HG02588 (cell line): ENCODE data around the gene IL19.

Experiments used
- ATAC-seq: cut with Tn5 transposase; IDR thresholded peaks from one replicate; pipeline ENCODE4 v1.9.1; 2021; ENCODE audit warnings: mild to moderate bottlenecking, moderate library complexity; ENCODE audit not compliant: unreplicated experiment

The IL19 gene, protein sequence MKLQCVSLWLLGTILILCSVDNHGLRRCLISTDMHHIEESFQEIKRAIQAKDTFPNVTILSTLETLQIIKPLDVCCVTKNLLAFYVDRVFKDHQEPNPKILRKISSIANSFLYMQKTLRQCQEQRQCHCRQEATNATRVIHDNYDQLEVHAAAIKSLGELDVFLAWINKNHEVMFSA

DNA sequence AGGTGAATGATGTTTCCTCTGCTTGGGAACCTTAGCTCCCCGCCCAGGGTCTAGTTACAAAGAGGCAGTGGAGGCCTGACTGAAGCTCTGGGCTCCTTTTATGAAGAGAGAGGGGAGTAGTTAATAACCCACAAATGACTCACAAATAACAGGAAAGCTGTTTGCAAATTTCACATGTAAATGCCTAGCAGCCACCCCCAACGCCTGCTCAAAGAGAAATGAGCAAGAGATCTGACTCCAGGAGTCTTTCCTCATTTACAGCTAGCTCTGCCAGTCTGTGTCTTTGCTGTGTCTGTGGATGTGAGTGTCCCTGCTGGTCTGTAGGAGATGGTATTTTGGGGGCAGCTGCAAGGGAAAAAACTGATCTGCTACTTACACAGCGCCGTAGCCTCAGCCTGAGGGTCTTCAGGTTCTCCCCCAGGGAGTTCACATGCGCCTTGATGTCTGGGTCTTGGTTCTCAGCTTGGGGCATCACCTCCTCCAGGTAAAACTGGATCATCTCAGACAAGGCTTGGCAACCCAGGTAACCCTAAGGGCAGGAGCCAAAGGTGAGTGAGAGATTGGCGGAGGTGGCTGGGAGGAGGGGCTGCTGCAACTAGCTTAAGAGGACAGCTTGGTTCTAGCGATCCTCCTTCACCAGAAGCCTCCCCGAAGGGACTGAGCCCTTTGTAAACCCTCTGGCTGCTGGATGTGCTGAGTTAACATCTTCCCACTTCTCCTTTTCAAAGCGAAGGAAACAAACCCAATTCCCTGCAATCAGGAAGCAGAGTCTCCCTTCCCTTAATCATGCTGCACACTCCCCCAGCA lies at the start of gene IL19:
IL19 (plus strand) TSS at position 243 of the 807 bp plus-strand sequence. CDS start 65,890 bp downstream, outside the sequence.
- no peak for ATAC-seq

DNA sequence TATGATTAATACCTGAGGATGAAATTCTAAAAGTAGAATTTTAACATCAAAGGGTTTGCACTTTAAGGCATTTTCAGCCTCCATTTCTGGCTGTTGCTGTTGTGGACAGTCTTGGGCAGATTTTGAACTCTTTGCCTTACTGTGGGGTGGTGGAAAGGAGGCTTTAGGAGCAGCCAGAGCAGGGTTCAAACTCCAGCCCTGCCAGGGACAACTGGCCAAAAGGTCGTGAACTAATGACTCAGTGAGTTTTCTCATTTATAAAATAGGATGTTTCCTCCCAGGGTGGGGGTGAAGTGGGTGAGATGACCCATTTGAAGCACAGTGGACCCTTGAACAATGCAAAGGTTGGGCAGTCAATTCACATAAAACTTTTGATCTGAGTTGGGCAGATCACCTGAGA lies 49.1 kb upstream of the IL19 start:
- no peak for ATAC-seq

DNA sequence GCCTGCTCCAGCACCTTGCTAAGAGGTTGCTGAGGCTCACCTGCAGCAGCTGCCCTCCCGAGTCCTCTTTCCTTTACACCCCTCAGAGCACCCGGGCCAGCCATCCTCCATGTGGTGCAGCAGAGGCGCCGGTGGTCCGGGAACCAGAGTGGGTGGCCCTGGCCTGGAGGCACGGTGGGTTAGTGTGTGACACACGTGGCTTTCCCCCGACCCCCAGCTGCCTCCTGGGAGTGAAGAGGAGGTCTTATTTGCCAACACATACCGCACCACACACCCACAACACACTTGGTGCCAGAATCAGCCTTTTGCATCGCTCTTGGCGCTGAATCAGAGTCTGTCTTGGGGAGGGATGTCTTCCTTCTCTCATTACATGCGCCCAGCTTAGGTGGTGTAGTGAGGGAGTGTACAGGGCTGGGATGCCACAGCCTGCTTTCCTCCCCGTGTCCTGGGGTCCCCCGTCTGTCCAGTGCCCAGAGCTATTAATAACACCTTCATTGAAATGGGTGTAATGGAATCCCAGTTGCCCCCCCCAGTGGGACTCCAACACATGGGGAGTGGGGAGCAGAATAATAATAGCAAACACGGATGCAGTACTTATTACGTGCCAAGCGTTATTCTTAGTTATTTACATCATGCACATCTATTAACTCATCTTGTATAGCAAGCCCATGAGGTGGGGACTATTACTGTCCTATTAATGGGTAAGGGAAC lies 47.7 kb upstream of the IL19 start:
- no peak for ATAC-seq

DNA sequence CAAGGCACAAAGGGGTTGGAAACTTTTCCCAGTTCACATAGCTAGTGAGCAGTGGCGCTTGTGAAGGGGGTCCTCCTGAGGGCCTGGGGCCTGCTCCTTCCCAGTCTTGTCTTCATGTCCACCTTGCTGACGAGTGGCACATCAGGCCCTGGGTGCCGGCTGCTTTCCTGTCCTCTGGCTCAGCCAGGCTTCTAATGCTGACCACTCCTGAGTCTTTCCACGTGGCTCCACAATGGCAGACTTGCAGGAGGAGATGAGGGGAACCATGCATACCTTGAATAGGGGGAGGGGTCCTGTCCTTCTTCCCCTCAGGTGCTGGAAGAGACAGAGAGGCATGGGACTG lies 47.1 kb upstream of the IL19 start:
- no peak for ATAC-seq

DNA sequence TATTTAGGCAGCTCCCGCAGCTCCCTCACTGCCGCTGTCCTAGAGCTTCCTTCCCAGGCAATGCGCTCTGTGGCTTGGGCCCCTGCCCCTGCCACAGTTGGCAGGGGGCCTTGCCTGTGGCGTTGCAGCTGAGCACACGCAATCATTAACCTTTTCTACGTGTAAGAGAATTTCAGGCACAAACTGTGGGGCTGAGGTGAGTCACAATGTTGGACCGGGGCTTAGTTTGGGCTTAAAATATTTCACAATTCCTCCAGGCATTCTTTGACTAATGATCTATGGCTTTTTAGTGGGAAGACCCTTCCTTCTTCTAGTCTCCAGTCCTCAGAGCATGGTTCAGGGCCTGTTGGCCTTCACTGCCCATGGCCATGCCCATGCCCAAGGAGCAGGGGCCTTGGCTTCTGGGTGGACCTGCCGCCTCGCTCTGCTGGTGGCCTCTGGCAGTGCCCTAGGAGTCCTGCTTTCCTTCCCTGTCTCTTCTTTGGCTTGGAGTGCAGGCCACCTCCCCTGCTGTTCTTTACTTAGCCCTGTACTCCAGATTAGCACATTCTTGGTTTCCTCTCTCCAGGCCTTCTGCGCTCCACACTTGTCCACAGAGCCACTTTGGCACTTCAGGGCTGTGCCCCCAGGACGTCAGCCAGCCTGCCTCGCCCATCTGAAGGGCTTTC lies 46.6 kb upstream of the IL19 start:
- ATAC-seq = no peak

DNA sequence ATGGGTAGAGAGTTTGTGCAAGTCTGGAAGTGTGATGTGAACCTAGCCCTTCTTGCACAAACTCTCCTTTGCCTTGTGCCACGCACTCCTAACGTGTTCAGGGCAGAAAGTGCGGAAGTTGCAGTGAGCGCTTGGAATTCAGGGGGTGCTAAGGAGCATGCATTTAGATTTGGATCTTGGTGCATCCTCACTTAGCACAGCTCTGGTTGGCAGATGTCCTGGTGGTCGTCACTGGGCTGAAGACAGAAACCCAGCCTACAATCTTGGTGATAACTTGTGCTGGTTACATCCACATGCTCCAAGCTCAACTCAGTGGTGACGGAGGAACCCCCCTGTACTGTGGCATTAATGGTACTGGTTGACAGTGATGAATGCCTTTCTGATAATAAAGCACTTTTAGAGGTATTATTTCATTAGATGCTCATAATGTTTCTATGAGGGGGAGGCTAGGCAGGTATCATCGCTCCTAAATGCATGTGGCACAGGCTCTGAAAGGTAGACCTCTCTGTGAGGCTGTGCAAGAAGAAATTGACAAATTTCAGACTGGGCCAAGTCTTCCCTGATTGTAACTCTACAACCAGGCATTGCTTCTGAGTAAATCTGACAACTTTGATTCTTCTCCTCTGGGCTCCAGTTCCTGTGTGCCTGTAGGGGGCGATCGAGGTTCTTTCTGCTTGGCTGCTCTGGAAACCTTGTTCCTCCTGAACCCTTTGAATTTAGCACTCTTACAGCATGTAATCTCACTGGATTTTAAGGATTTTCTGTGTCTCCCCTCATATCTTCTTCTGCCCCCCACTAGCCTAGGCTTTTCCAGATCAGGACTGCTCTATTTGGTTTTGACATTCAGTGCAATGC lies 45.2 kb upstream of the IL19 start:
- no peak for ATAC-seq

DNA sequence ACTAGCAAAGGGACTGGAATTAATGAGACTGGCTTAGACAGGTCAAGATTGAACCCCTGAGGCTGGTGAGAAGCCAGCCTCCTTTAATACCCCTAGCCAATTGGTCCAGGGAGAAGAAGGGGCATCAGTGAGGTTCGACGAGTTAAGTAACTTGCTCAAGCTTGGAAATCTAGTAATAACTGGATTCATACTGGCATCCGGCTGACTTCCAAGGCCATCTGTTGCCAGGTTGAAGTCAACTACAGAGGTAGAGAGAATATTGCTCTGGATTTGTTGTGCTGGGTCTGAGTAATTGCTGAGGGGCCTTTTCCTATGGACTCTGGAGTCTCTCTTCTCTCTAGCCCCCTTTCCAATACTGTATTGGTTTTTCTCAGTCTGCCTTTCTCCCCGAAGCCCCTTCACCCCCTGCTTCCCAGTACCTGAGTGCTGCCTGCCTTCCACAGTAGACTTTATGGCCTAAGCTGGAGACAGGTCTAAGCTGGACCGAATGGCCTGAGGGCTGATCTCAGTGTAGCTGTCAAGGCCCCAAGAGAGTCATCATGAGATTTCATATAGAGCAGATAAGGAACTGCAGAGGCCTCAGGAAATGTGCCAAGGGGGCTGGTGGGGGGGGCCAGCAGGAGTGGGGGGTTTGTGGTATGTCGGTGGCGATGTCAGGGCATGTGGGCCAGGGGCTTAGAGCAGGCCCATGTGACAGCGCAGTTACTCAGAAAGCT lies 42.4 kb upstream of the IL19 start:
- ATAC-seq = no peak

DNA sequence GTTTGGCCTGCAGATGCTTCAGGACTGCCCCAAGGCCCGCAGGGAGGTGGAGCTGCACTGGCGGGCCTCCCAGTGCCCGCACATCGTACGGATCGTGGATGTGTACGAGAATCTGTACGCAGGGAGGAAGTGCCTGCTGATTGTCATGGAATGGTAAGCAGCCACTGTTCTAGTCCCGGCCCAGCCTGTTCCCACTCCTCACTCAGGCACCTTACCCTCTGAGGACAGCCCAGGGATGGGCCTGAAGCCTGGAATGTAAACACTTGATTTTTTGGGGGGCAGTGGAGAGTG lies 41.9 kb upstream of the IL19 start:
- no peak for ATAC-seq

DNA sequence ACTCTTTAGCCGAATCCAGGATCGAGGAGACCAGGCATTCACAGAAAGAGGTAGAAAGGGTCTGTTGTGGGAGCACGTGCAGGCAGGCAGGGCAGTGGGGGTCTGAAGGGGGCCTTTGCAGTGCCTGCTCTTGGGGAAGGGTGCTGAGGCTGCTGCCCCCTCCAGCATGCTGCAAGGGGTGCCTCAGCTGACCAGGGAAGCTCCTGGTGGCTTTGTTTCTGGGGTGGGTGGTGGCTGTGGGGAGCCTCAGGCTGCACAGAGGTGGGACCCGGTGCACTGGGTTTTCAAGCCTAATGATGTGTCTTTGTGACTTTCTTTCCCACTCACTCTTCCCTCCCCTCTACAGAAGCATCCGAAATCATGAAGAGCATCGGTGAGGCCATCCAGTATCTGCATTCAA lies 41.5 kb upstream of the IL19 start:
- ATAC-seq = no peak

DNA sequence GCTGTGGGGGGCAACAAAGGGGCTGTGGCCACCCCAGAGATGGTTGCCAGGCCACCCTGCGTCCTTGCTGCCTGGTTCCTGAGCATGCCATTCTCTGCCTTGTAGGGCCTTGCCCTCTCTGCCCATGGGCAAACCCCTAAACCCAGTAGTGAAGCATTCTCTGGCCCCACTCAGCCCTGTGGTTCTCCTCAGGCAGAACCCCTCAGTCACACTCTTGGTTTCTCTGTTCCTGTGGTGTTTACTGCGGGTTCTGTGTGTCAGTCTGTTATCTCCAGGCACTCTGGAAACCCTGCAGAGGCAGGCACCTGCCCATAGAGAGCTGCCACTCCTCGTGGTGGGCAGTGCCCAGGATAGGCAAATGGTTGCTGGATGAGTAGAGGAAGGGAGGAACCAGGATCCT lies 41.1 kb upstream of the IL19 start:
- no peak for ATAC-seq

DNA sequence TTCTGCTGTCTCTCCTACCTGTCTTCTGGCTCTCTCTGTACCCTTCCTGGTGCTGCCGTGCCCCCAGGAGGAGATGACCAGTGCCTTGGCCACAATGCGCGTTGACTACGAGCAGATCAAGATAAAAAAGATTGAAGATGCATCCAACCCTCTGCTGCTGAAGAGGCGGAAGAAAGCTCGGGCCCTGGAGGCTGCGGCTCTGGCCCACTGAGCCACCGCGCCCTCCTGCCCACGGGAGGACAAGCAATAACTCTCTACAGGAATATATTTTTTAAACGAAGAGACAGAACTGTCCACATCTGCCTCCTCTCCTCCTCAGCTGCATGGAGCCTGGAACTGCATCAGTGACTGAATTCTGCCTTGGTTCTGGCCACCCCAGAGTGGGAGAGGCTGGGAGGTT lies 38.1 kb upstream of the IL19 start:
- no peak for ATAC-seq

DNA sequence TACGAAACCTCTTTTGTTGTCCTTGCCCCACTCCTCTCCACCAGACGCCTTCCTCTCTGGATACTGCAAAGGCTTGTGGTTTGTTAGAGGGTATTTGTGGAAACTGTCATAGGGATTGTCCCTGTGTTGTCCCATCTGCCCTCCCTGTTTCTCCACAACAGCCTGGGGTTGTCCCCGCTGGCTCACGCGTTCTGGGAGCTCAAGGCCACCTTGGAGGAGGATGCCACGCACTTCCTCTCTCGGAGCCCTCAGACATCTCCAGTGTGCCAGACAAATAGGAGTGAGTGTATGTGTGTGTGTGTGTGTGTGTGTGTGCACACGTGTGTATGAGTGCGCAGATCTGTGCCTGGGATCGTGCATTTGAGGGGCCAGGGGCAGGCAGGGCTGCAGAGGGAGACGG lies 37.6 kb upstream of the IL19 start:
- no peak for ATAC-seq

DNA sequence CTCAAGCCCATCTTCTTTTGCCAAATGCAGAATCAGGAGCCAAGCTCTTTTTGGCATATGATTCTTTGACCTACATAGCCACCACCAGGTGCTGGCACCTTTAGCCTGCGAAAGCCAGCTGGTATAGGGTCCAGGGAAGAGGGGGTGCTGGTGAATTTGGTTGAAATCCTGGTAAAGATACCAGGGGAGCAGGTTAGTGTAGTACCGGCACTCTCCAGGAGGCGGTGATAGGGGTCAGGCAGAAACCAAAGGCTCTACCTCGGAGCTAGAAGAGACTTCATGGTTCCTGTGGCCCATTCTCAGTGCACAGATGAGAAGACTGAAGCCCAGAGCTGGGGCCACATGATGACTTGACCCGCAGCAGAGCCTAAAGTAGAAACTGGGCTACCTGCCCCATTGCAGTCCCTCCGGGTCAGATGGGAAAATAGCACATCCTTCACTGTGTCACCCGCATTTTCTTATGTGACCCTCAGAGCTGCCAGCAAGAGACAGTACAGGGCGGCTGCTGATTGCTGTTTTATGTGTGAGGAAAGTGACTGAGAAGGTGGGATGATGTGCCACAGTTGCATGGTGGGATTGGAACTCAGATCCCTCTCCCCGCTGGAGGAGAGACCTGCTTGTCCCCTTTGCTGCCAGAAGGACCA lies 36.0 kb upstream of the IL19 start:
- ATAC-seq = no peak

DNA sequence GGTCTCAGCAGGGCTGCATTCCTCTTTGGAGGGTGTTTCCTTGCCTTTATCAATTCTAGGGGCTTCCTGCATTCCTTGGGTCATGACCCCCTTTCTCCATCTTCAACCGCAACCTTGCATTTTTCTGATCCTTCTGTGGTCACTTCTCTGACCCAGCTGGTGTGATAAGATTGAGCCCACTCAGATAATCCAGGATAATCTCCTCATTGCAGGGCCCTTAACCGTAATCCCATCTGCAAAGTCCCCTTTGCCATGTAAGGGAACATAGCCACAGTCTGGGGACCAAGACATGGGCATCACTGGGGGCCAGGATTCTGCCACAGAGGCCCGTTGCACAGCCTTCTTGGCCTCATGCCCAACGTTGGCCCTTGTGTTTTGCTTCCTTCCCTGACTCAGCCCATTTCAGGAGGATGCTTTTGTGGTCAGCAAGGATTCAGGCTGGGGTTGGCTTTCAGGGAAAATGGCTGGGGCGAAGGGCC lies 35.0 kb upstream of the IL19 start:
- no peak for ATAC-seq

DNA sequence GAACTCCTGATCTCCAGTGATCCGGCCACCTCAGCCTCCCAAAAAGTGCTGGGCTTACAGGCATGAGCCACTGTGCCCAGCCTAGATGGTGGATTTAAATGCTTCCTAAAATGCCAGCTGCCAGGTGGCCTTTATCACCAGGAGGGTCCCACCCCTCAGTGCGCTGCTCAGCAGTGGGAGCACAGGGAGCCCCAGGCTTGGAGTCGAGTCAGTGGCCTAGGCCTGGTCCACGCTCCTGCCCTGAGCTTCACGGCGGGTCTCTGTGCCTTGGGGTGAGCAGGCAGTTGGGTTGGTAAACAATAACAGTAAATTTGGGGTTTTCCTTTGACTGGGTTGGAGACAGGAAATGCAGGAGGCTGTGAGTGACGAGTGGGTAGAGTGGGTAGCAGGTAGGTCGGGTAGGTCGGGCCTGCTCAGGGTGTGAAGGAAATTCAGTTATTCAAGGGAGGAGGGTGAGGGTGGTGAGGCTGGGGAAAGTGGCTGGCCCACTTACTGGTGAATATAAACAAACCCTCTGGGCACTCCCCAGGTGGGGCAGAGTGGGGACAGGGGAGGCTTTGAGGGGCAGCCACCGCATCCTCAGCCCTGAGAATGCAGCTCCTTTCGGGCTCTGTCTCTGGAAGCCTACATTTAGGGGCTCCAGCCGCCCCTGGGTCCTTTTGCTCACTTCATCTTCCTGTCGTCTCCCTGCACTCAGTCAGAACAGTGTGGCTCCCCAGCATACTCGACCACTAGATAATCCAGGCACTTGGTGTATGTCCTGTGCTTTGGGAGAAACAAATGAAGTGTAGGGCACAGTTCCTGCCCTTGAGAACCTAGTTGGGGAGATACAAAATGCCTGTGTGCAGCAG lies 33.5 kb upstream of the IL19 start:
- ATAC-seq = no peak

DNA sequence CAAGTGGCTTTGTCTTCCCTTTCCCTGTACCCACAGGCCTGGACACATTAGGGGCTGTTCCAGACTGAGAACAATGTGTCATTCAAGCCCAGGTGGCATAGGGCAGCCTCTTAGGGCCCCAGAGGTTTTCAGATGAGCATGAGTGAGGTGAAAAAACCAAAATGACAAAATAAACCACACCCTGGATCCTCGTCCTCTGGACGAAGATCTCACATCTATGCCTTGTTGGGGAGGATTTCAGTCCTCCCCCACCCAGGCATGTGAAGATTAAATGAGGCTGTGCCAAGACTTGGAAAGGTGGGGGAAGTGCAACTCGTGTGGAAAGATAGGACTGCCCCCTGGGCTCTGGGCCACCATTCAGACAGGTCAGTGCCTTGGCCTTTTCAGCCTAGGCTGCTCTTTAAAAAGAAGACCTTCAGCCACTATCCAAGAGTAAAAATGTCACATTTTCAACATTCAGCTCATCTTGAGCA lies 32.8 kb upstream of the IL19 start:
- no peak for ATAC-seq

DNA sequence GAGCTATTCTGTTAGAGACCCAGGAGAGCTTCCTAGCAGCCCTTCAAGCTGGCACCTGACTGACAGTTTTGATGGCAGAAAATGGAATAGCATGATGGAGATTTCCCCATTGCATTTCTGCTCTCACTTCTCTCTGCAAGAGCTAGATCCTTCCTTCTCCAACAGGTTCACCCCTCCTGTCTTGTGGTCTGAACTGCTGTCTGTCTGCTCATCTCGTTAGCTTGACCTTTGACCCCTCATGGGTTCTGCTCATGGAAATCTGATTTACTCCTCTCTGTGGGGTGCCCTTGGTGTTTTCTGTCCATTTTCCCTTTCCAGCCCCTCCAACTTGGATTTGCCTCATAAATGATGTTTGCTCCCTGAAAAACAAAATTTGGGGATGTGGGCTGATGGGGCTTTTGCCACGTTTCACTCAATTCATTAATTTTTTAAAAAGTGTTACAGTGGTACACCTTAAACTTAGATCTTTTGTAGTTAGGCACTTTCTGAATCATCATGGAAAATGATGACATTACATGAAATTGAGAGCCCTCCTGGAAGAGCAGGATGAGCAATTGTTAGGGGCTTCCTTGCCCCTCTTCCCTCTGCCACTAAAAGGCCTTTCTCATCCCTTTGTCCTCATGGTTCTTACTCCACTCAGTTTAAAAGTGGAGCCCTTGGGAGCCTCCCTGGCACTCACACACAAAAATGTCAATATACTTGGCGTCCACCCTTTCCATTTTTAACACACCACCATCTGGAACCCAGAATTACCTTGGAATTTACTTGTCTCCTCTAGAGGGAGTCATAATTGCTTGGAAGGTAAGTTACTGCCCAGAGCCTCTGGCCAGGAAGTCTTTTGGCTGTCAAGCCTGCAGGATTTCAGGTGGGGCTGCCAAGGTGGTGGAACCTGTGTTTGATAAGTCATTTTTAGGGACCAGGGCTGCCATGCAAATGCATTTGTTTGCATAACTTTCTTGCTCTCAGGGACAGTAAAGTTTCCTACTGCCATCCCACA lies 31.9 kb upstream of the IL19 start:
- ATAC-seq = no peak
